Measurements from ENCODE around the gene ZC3H7A. TPM values are rescaled to one million over a fixed set of nuclear protein-coding genes. Genes with fewer than 3 reads are reported as not detected.
"Not testable (repeated sequence)": the region's sequence is repeated elsewhere in the genome, so short reads cannot be mapped to it uniquely, and the experiment has no call there.

The ZC3H7A gene
- 10 to 100 TPM; 65.1 to 75.5 TPM for total RNA-seq

- H3K9me3 Mint-ChIP-seq, result no peaks in the 10 kb centered on the region
- H3K36me3 Mint-ChIP-seq, result peaks cover 26% of the 10 kb centered on the region
- intact Hi-C loops (cut with micrococcal nuclease), result loop anchor here (1.0 to 5.0 kb wide), 6 partner anchors 14 to 830 kb away; partner anchors contain the start of genes LITAF, RSL1D1 and TXNDC11
- H3K4me1 Mint-ChIP-seq (ENCODE audit: low read depth), result peaks cover 64% of the 10 kb centered on the region
- peak within 1 kb of the TSS; percentile 91 for H3K27ac Mint-ChIP-seq
- H3K4me3 Mint-ChIP-seq, result peak within 1 kb of the TSS; percentile 87
- peak; percentile 96 for DNase-seq
- ChIA-PET POLR2A (interaction anchor here (0.6 to 4.4 kb wide), 15 partner anchors 11 to 541 kb away, joined by 3 to 50 read pairs (median 4); partner anchors contain the start of genes RSL1D1, SOCS1 and TXNDC11), CTCF (interaction anchor here (0.6 to 4.9 kb wide), 35 partner anchors 8 to 1039 kb away, joined by 3 to 99 read pairs (median 4); partner anchors contain the start of genes LITAF, RSL1D1 and TXNDC11)
- H3K27me3 Mint-ChIP-seq, result no peaks in the 10 kb centered on the region
Measured at GRCh38 chr16:11797166-11797956, at the start of gene ZC3H7A. ZC3H7A (minus strand) TSS chr16:11797258; CDS start chr16:11782354, 14,904 bp downstream.

- no peaks in the 10 kb centered on the region for H3K27me3 Mint-ChIP-seq
- H3K4me3 Mint-ChIP-seq, result no peak overlapping the region
- CTCF ChIA-PET, result no interaction called here
- no peaks in the 10 kb centered on the region for H3K9me3 Mint-ChIP-seq
- peaks cover 19% of the 10 kb centered on the region for H3K4me1 Mint-ChIP-seq (ENCODE audit: low read depth)
- POLR2A ChIA-PET, result no interaction called here
- H3K36me3 Mint-ChIP-seq, result peaks cover 75% of the 10 kb centered on the region
- DNase-seq, result no peak
- intact Hi-C loops (cut with micrococcal nuclease), result no loop called here
- H3K27ac Mint-ChIP-seq, result no peak overlapping the region
Measured at GRCh38 chr16:11844499-11844898, 47.4 kb upstream of the ZC3H7A start.

GRCh38 chr16:11843861-11844260 is 46.8 kb upstream of the ZC3H7A start:
- Mint-ChIP-seq H3K4me1 (ENCODE audit: low read depth) (peaks cover 13% of the 10 kb centered on the region), H3K36me3 (peaks cover 73% of the 10 kb centered on the region), H3K27me3 (no peaks in the 10 kb centered on the region), H3K4me3 (no peak overlapping the region), H3K27ac (no peak overlapping the region), H3K9me3 (no peaks in the 10 kb centered on the region)
- intact Hi-C loops (cut with micrococcal nuclease), result no loop called here
- DNase-seq, result no peak
- CTCF ChIA-PET, result no interaction called here
- POLR2A ChIA-PET, result interaction anchor here (0.5 kb wide), 1 partner anchor 58 kb away, joined by 3 read pairs; no protein-coding TSS in a partner anchor

- intact Hi-C loops (cut with micrococcal nuclease), result no loop called here
- CTCF ChIA-PET, result no interaction called here
- H3K36me3 Mint-ChIP-seq, result peaks cover 69% of the 10 kb centered on the region
Measured at GRCh38 chr16:11843206-11843605, 46.1 kb upstream of the ZC3H7A start.

GRCh38 chr16:11841026-11841425 is 44.0 kb upstream of the ZC3H7A start:
- Mint-ChIP-seq H3K4me3 (no peak overlapping the region), H3K4me1 (ENCODE audit: low read depth) (no peaks in the 10 kb centered on the region), H3K27ac (no peak overlapping the region), H3K9me3 (no peaks in the 10 kb centered on the region), H3K27me3 (no peaks in the 10 kb centered on the region), H3K36me3 (peaks cover 67% of the 10 kb centered on the region)
- DNase-seq, result no peak
- ChIA-PET POLR2A (interaction anchor here (0.9 to 1.2 kb wide), 3 partner anchors 8 to 43 kb away, joined by 3 to 4 read pairs (median 3); partner anchors contain the start of gene RSL1D1), CTCF (no interaction called here)
- intact Hi-C loops (cut with micrococcal nuclease), result no loop called here

More at GRCh38 chr16:11843206-11843605, 46.1 kb upstream of the ZC3H7A start:
- no peaks in the 10 kb centered on the region for H3K9me3 Mint-ChIP-seq
- no peaks in the 10 kb centered on the region for H3K27me3 Mint-ChIP-seq
- POLR2A ChIA-PET, result interaction anchor here (0.5 kb wide), 1 partner anchor 58 kb away, joined by 3 read pairs; no protein-coding TSS in a partner anchor
- no peak overlapping the region for H3K27ac Mint-ChIP-seq
- peaks cover 8% of the 10 kb centered on the region for H3K4me1 Mint-ChIP-seq (ENCODE audit: low read depth)
- no peak overlapping the region for H3K4me3 Mint-ChIP-seq
- DNase-seq, result no peak

- Mint-ChIP-seq H3K4me1 (ENCODE audit: low read depth) (no peaks in the 10 kb centered on the region), H3K27me3 (no peaks in the 10 kb centered on the region), H3K27ac (no peak overlapping the region), H3K4me3 (no peak overlapping the region), H3K36me3 (peaks cover 39% of the 10 kb centered on the region), H3K9me3 (no peaks in the 10 kb centered on the region)
- DNase-seq, result no peak
- ChIA-PET CTCF (no interaction called here), POLR2A (interaction anchor here (0.6 kb wide), 2 partner anchors 10 to 54 kb away, joined by 3 read pairs; no protein-coding TSS in a partner anchor)
- intact Hi-C loops (cut with micrococcal nuclease), result no loop called here
Measured at GRCh38 chr16:11836650-11837244, 39.7 kb upstream of the ZC3H7A start.

GRCh38 chr16:11835891-11836649 is 39.0 kb upstream of the ZC3H7A start:
- H3K27ac Mint-ChIP-seq, result no peak overlapping the region
- intact Hi-C loops (cut with micrococcal nuclease), result no loop called here
- no peaks in the 10 kb centered on the region for H3K27me3 Mint-ChIP-seq
- H3K4me1 Mint-ChIP-seq (ENCODE audit: low read depth), result no peaks in the 10 kb centered on the region
- no peak for DNase-seq
- no peaks in the 10 kb centered on the region for H3K9me3 Mint-ChIP-seq
- ChIA-PET POLR2A (interaction anchor here (0.6 kb wide), 2 partner anchors 11 to 53 kb away, joined by 3 read pairs; no protein-coding TSS in a partner anchor), CTCF (no interaction called here)
- peaks cover 33% of the 10 kb centered on the region for H3K36me3 Mint-ChIP-seq
- no peak overlapping the region for H3K4me3 Mint-ChIP-seq

GRCh38 chr16:11835309-11835708 is 38.3 kb upstream of the ZC3H7A start:
- ChIA-PET POLR2A (no interaction called here), CTCF (interaction anchor here (0.6 kb wide), 1 partner anchor 864 kb away, joined by 3 read pairs; no protein-coding TSS in a partner anchor)
- no peak overlapping the region for H3K4me3 Mint-ChIP-seq
- no peak overlapping the region for H3K27ac Mint-ChIP-seq
- H3K27me3 Mint-ChIP-seq, result no peaks in the 10 kb centered on the region
- DNase-seq, result no peak
- no peaks in the 10 kb centered on the region for H3K4me1 Mint-ChIP-seq (ENCODE audit: low read depth)
- intact Hi-C loops (cut with micrococcal nuclease), result no loop called here
- H3K9me3 Mint-ChIP-seq, result no peaks in the 10 kb centered on the region
- peaks cover 28% of the 10 kb centered on the region for H3K36me3 Mint-ChIP-seq

- H3K27me3 Mint-ChIP-seq, result no peaks in the 10 kb centered on the region
- no peaks in the 10 kb centered on the region for H3K4me1 Mint-ChIP-seq (ENCODE audit: low read depth)
- CTCF ChIA-PET, result no interaction called here
- peaks cover 16% of the 10 kb centered on the region for H3K36me3 Mint-ChIP-seq
- H3K4me3 Mint-ChIP-seq, result no peak overlapping the region
- DNase-seq, result no peak
- POLR2A ChIA-PET, result no interaction called here
- no peak overlapping the region for H3K27ac Mint-ChIP-seq
- H3K9me3 Mint-ChIP-seq, result no peaks in the 10 kb centered on the region
- intact Hi-C loops (cut with micrococcal nuclease), result no loop called here
Measured at GRCh38 chr16:11833951-11834695, 37.1 kb upstream of the ZC3H7A start.

GRCh38 chr16:11828696-11829095 is 31.6 kb upstream of the ZC3H7A start:
- DNase-seq, result no peak
- CTCF ChIA-PET, result no interaction called here
- Mint-ChIP-seq H3K9me3 (no peaks in the 10 kb centered on the region), H3K36me3 (no peaks in the 10 kb centered on the region), H3K27ac (no peak overlapping the region), H3K4me1 (ENCODE audit: low read depth) (no peaks in the 10 kb centered on the region), H3K4me3 (no peak overlapping the region), H3K27me3 (no peaks in the 10 kb centered on the region)
- POLR2A ChIA-PET, result no interaction called here
- intact Hi-C loops (cut with micrococcal nuclease), result no loop called here

- H3K4me1 Mint-ChIP-seq (ENCODE audit: low read depth); H3K4me3 Mint-ChIP-seq; H3K27ac Mint-ChIP-seq; H3K9me3 Mint-ChIP-seq; H3K36me3 Mint-ChIP-seq; DNase-seq; intact Hi-C loops (cut with micrococcal nuclease); H3K27me3 Mint-ChIP-seq; CTCF ChIA-PET: not testable (repeated sequence)
- POLR2A ChIA-PET, result interaction anchor here (0.9 kb wide), 1 partner anchor 28 kb away, joined by 3 read pairs; the partner anchor contains the start of gene ZC3H7A
Measured at GRCh38 chr16:11825520-11826165, 28.6 kb upstream of the ZC3H7A start.

Data from activated CD4-positive, alpha-beta memory T cell treated with anti-CD3 and anti-CD28 coated beads for 36 hours (primary cell).